NCI-H146 treated with DMSO at 0.1 percent for 48 hours (cell line): ENCODE data around the gene BCAP29.

Experiments used
- DNase-seq: peaks from one replicate; lab custom pipeline; 2025; ENCODE audit not compliant: unreplicated experiment; lab: John Stamatoyannopoulos, UW

BCAP29 gene

DNA sequence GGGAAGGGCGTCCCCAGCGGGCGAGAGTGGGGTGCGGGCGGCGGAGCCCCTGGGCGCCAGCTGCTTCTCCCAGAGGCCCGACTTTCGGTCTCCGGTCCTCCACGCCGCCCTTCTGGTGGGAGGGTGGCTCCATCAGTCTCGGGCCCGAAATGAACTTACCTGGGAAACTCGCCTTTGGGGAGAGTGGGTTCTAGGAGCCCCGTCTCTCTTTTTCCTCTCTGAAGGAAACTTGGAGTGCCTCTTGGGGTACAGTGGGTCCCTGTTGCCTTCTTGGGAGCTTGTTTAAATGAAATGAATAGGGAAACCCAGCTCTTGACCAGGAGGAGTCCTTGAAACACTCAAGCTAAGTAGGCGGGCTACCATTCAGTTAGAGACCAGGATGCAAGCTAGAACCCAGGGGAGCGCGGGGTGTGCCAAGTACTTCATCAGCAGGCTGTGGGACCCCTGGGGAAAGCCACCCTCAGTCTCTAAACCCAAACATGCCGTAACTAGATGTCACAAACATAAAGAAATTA is 81.9 kb downstream of the BCAP29 start:
- DNase-seq: no peak

DNA sequence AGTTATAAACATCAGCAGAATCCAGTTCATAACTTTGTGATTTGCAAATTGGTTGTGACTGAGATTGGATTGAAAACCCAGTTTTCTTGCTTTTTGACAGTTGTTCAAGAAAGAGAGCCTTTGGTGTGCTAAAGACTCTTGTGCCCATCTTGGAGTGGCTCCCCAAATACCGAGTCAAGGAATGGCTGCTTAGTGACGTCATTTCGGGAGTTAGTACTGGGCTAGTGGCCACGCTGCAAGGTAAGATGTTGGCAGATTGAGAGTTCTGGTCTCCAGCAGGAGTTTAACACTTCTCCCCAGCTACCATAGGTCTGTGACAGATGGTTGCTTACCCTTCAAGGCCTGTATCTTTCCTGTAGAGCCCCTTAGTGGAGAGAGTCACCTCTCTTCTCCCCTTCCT is 83.2 kb downstream of the BCAP29 start:
- no peak for DNase-seq

DNA sequence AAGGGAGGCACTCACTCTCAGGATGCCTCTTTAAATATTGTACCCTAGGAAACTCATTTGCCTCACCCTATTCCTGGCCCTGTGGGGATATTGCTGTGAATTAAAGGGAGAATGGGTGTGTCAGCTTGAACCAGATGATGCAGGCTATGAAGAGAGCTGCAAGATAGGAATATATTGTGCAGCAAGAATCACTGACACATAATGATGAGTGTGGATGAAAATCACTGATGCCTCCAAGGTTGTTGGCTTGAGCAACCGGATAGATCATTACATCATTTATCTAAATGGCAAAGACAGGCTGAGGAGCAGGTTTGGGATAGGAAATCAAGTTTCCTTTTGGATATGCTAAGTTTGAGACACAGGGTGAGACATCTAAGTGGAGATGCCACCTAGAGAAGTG is 86.7 kb downstream of the BCAP29 start:
- DNase-seq: no peak

DNA sequence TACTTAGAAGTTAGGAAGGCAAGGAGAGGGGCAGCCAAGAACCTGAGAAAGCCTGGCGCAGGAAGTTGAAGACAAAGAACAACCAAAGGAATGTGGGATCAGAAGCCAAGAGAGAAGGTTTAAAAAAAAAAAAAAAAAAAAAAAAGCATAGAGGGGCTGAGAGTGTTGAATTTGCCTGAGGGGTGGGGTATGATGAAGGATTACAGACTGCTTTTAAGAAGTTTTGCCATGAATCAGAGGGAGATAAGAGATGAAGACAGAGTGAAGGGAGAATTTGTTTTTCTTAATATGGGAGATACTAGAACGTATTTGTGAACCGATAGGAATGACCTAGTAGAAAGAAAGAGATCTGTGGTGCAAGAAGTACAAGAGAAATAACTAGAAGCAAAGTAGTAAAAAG is 87.3 kb downstream of the BCAP29 start:
- no peak for DNase-seq

DNA sequence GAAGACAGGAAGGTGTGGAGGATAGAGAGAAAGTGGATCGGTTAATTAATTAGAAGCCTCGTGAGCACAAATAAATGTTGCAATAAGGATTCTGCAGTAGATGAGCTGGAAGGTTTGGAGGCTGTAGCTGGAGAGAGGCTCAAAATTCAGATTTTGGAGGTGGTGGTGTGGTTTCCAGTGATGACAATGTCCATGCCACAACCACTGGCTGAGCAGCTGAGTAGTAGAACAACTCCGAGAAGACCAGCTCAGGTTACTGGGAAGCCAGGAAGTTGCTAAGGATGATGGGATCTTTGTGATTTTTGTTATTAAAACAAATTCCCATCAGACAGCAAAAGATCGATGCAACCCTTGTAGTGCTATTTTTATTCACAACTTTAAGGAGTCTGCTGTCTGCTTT is 88.2 kb downstream of the BCAP29 start:
- DNase-seq: no peak
